Neural progenitor cell (in vitro differentiated cells): ENCODE data around the gene CYLD. TPM values are rescaled to one million over a fixed set of nuclear protein-coding genes. Genes with fewer than 3 reads are reported as not detected.
A peak's percentile ranks its signal among the peaks of the same experiment; 100 is the strongest.

Source experiments
- DNase-seq: peaks from one replicate; pipeline ENCODE4 v3.0.0-alpha.2; 2016; ENCODE audit warnings: low spot score
- H2AFZ ChIP-seq: fragments of 200-600 bp; sonication (generic); replicated peaks from 2 replicates; pipeline ENCODE4 v1.6.1; 2016; ENCODE audit warnings: antibody characterized with exemption
- H3F3A ChIP-seq: fragments of 200-600 bp; sonication (generic); 2 replicates; pipeline ENCODE4 v1.6.1; 2016; ENCODE audit warnings: antibody characterized with exemption, low read depth
- H3K27ac ChIP-seq: fragments of 200-600 bp; sonication (generic); 2 replicates; pipeline ENCODE4 v1.5.1; 2016; ENCODE audit warnings: mild to moderate bottlenecking
- H3K27me3 ChIP-seq: fragments of 200-600 bp; sonication (generic); 2 replicates; pipeline ENCODE4 v1.6.1; 2016; ENCODE audit warnings: mild to moderate bottlenecking, moderate library complexity
- H3K36me3 ChIP-seq: fragments of 200-600 bp; sonication (generic); 2 replicates; pipeline ENCODE4 v1.5.1; 2016
- H3K4me1 ChIP-seq: fragments of 200-600 bp; sonication (generic); 2 replicates; pipeline ENCODE4 v1.6.1; 2016; ENCODE audit warnings: mixed run types
- H3K4me2 ChIP-seq: fragments of 200-600 bp; sonication (generic); 2 replicates; pipeline ENCODE4 v1.6.1; 2016
- H3K4me3 ChIP-seq: fragments of 200-600 bp; sonication (generic); 2 replicates; pipeline ENCODE4 v1.5.1; 2016
- H3K79me2 ChIP-seq: fragments of 200-600 bp; sonication (generic); 2 replicates; pipeline ENCODE4 v1.6.1; 2016; ENCODE audit warnings: low read depth
- H3K9ac ChIP-seq: fragments of 200-600 bp; sonication (generic); 2 replicates; pipeline ENCODE4 v1.6.1; 2016
- H3K9me3 ChIP-seq: fragments of 200-600 bp; sonication (generic); 2 replicates; pipeline ENCODE4 v1.5.1; 2016; ENCODE audit warnings: low read depth
- H4K20me1 ChIP-seq: fragments of 200-600 bp; sonication (generic); 2 replicates; pipeline ENCODE4 v1.6.1; 2016; ENCODE audit warnings: low read depth
- H3K27ac Mint-ChIP-seq: 3 replicates; pipeline ENCODE4 v1.8.0; 2021; ENCODE audit warnings: mixed read lengths
- H3K27me3 Mint-ChIP-seq: 2 replicates; pipeline ENCODE4 v1.8.0; 2022; ENCODE audit warnings: low read depth, mild to moderate bottlenecking, inconsistent platforms, moderate library complexity, mixed read lengths; ENCODE audit not compliant: insufficient read depth
- H3K36me3 Mint-ChIP-seq: 3 replicates; pipeline ENCODE4 v1.8.0; 2021; ENCODE audit warnings: mixed read lengths
- H3K4me1 Mint-ChIP-seq: 3 replicates; pipeline ENCODE4 v1.8.0; 2021; ENCODE audit warnings: mixed read lengths
- H3K4me3 Mint-ChIP-seq: 3 replicates; pipeline ENCODE4 v1.8.0; 2021; ENCODE audit warnings: mild to moderate bottlenecking, moderate library complexity, mixed read lengths
- H3K9me3 Mint-ChIP-seq: 3 replicates; pipeline ENCODE4 v1.8.0; 2020; ENCODE audit warnings: mixed read lengths
- EZH2 ChIP-seq: fragments of 200-600 bp; sonication (generic); IDR thresholded peaks from 2 replicates; pipeline ENCODE4 v1.6.1; 2017; ENCODE audit warnings: antibody characterized with exemption, mild to moderate bottlenecking, moderate library complexity
- EZH2phosphoT487 ChIP-seq: fragments of 200-600 bp; sonication (generic); IDR thresholded peaks from 2 replicates; pipeline ENCODE4 v1.6.1; 2017; ENCODE audit warnings: antibody characterized with exemption
- total RNA-seq: library from RNA; depleted of rRNA; stranded (reverse); fragments of >200 nt; gene quantifications from 2 replicates; pipeline ENCODE4 v1.2.3, GENCODE V29; 2015; ENCODE audit warnings: low replicate concordance
- TF ChIP-seq, protein P1 (sequence below): fragments of 200-600 bp; sonication (generic); IDR thresholded peaks from 2 replicates; pipeline ENCODE4 v1.5.1; 2017; ENCODE audit warnings: antibody characterized with exemption, mild to moderate bottlenecking

CYLD gene
- total RNA-seq, 1 donor from 2014 or later = 22.0 TPM

DNA sequence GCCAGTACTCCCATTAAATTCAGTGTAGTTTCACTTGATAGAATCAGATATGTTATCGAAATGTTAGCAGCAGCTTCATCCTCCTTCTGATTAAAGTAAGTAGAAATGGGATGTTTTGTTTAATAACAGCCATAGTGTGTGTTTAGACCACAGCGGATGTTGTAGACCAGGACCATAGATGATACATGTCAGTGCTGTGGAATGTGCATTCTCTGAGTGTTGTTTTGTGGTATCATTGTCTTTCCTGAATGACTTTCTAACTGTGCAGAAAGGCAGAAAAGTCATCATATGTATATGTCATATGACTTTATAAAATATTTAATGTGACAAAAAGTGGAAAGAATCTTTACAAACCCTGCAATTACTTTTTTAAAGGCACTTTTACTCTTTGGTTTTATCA is 55.6 kb downstream of the CYLD start:
- Histone ChIP-seq H2AFZ (no peak overlapping the region), H3K27ac (no peak overlapping the region), H3K4me1 (peaks cover 11% of the 10 kb centered on the region), H3K27me3 (no peaks in the 10 kb centered on the region), H3K4me2 (no peak overlapping the region), H4K20me1 (no peaks in the 10 kb centered on the region), H3K9ac (no peak overlapping the region), H3K79me2 (no peaks in the 10 kb centered on the region), H3K36me3 (no peaks in the 10 kb centered on the region), H3F3A (no peaks in the 10 kb centered on the region), H3K4me3 (no peak overlapping the region), H3K9me3 (no peaks in the 10 kb centered on the region)
- H3K27ac Mint-ChIP-seq = no peak overlapping the region
- no peaks in the 10 kb centered on the region for H3K4me1 Mint-ChIP-seq
- H3K9me3 Mint-ChIP-seq = peaks cover 2% of the 10 kb centered on the region
- no peak overlapping the region for H3K4me3 Mint-ChIP-seq
- peaks cover 8% of the 10 kb centered on the region for H3K36me3 Mint-ChIP-seq
- no peaks in the 10 kb centered on the region for H3K27me3 Mint-ChIP-seq
- DNase-seq = no peak
- TF ChIP-seq EZH2phosphoT487 (no peak), EZH2 (no peak)
- TF ChIP-seq, protein P1, sequence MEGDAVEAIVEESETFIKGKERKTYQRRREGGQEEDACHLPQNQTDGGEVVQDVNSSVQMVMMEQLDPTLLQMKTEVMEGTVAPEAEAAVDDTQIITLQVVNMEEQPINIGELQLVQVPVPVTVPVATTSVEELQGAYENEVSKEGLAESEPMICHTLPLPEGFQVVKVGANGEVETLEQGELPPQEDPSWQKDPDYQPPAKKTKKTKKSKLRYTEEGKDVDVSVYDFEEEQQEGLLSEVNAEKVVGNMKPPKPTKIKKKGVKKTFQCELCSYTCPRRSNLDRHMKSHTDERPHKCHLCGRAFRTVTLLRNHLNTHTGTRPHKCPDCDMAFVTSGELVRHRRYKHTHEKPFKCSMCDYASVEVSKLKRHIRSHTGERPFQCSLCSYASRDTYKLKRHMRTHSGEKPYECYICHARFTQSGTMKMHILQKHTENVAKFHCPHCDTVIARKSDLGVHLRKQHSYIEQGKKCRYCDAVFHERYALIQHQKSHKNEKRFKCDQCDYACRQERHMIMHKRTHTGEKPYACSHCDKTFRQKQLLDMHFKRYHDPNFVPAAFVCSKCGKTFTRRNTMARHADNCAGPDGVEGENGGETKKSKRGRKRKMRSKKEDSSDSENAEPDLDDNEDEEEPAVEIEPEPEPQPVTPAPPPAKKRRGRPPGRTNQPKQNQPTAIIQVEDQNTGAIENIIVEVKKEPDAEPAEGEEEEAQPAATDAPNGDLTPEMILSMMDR = no peak

DNA sequence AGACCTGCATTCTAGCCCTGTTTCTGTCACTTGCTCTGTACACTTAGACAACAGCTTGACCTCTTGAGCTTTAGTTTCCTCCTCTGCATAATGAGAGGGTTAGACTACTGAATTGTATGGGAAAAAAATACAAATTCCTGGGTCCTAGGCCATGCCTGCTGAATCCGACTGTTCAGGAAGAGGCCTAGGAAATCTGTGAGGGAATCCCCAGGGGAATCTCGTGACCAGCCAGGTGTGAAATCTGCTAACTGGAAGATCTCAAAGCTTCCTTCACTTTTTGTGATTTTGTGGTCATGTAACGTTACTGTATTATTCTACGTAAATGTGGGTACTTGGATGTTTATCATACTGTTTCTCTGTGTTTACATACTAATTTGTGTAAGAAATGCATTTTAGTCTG is 58.2 kb downstream of the CYLD start:
- no peaks in the 10 kb centered on the region for H3K9me3 ChIP-seq
- no peak overlapping the region for H3K9ac ChIP-seq
- peaks cover 4% of the 10 kb centered on the region for H3K36me3 Mint-ChIP-seq
- peaks cover 2% of the 10 kb centered on the region for H3K4me1 Mint-ChIP-seq
- TF ChIP-seq, protein P1 = no peak
- no peak for TF ChIP-seq EZH2phosphoT487
- no peak for TF ChIP-seq EZH2
- no peak overlapping the region for H3K4me3 ChIP-seq
- no peak overlapping the region for H3K27ac Mint-ChIP-seq
- H3K9me3 Mint-ChIP-seq = peaks cover 2% of the 10 kb centered on the region
- no peak overlapping the region for H3K4me2 ChIP-seq
- H3K27ac ChIP-seq = no peak overlapping the region
- H3K79me2 ChIP-seq = no peaks in the 10 kb centered on the region
- H2AFZ ChIP-seq = no peak overlapping the region
- no peaks in the 10 kb centered on the region for H3K27me3 Mint-ChIP-seq
- H3K4me1 ChIP-seq = peaks cover 11% of the 10 kb centered on the region
- peak; percentile 58 for DNase-seq
- no peaks in the 10 kb centered on the region for H3F3A ChIP-seq
- H3K27me3 ChIP-seq = no peaks in the 10 kb centered on the region
- no peaks in the 10 kb centered on the region for H4K20me1 ChIP-seq
- no peak overlapping the region for H3K4me3 Mint-ChIP-seq
- no peaks in the 10 kb centered on the region for H3K36me3 ChIP-seq

DNA sequence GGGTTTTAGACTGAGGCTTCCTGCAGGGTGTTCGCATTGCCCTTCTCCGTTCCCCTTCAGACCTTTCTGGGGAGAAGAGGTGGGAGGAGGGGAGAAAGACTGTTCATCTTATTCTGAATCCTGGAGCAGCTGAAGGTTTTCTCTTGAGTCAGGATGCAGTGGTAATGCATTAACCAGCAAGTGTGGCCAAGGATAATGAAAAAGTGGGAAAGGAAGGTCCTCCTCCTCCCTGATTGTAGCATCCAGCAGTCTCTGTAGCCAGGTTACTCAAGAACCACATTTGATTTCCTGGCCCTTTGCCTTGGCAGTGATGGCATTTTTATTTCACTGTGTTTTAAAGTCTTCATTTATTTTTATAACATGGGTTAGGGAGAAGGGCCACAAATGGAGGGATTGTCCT is 59.1 kb downstream of the CYLD start:
- no peaks in the 10 kb centered on the region for H3K36me3 ChIP-seq
- no peak overlapping the region for H3K4me3 ChIP-seq
- H3K4me1 ChIP-seq = peaks cover 11% of the 10 kb centered on the region
- no peak overlapping the region for H2AFZ ChIP-seq
- H3K9me3 Mint-ChIP-seq = peaks cover 2% of the 10 kb centered on the region
- H3K27ac ChIP-seq = no peak overlapping the region
- H3K4me3 Mint-ChIP-seq = no peak overlapping the region
- TF ChIP-seq EZH2 (no peak), EZH2phosphoT487 (no peak)
- TF ChIP-seq, protein P1 = no peak
- no peak overlapping the region for H3K27ac Mint-ChIP-seq
- no peaks in the 10 kb centered on the region for H3K9me3 ChIP-seq
- DNase-seq = no peak
- no peak overlapping the region for H3K4me2 ChIP-seq
- H3F3A ChIP-seq = no peaks in the 10 kb centered on the region
- no peaks in the 10 kb centered on the region for H4K20me1 ChIP-seq
- peaks cover 2% of the 10 kb centered on the region for H3K27me3 Mint-ChIP-seq
- no peaks in the 10 kb centered on the region for H3K27me3 ChIP-seq
- peaks cover 4% of the 10 kb centered on the region for H3K4me1 Mint-ChIP-seq
- no peak overlapping the region for H3K9ac ChIP-seq
- no peaks in the 10 kb centered on the region for H3K79me2 ChIP-seq
- H3K36me3 Mint-ChIP-seq = peaks cover 1% of the 10 kb centered on the region
